Lower leg skin (tissue), 4 donors: ENCODE measurements around the gene ALX4. TPM values are rescaled to one million over a fixed set of nuclear protein-coding genes. Genes with fewer than 3 reads are reported as not detected.

Source experiments
- DNase-seq, 2 donors: peaks; one replicate each; pipeline ENCODE4 v3.0.0-alpha.2; 2019; ENCODE audit warnings: low spot score in 2 of 2
- H3K4me3 ChIP-seq: fragments of 200-600 bp; sonication (generic); 2 replicates; pipeline ENCODE4 v1.5.1; 2017; ENCODE audit warnings: mild to moderate bottlenecking, low read depth; ENCODE audit not compliant: poor library complexity, severe bottlenecking
- POLR2A ChIP-seq, 2 donors: fragments of 450-650 bp; IDR thresholded peaks; one replicate each; pipeline ENCODE4 v1.6.1; 2016 to 2017; ENCODE audit warnings: antibody characterized with exemption in 2 of 2, mild to moderate bottlenecking in 1 of 2, moderate library complexity in 1 of 2
- WGBS, 2 donors: methylation state at CpG; one replicate each; pipeline ENCODE4 v1.1.5; 2018; 5-methylcytosine and 5-hydroxymethylcytosine counted together
- intact Hi-C: fragments of 100-400 bp; cut with DNase I; formaldehyde crosslinking; loops from one replicate; pipeline ENCODE4 v1.15.0; 2023; ENCODE audit warnings: low total_unique reads
- total RNA-seq, 4 donors: library from RNA; depleted of rRNA; stranded (reverse); fragments of >200 nt; gene quantifications; one replicate each; pipeline ENCODE4 v1.1.0, GENCODE V29; 2016
- TF ChIP-seq, protein P1 (sequence below), 3 donors: fragments of 450-650 bp; IDR thresholded peaks; one replicate each; pipeline ENCODE4 v1.5.1; 2016; ENCODE audit warnings: antibody characterized with exemption in 3 of 3, mild to moderate bottlenecking in 3 of 3, moderate library complexity in 2 of 3

Gene ALX4
- total RNA-seq, 4 donors from 2014 or later = 0.04 to 1.7 (median 0.96) TPM; not detected in 1

DNA sequence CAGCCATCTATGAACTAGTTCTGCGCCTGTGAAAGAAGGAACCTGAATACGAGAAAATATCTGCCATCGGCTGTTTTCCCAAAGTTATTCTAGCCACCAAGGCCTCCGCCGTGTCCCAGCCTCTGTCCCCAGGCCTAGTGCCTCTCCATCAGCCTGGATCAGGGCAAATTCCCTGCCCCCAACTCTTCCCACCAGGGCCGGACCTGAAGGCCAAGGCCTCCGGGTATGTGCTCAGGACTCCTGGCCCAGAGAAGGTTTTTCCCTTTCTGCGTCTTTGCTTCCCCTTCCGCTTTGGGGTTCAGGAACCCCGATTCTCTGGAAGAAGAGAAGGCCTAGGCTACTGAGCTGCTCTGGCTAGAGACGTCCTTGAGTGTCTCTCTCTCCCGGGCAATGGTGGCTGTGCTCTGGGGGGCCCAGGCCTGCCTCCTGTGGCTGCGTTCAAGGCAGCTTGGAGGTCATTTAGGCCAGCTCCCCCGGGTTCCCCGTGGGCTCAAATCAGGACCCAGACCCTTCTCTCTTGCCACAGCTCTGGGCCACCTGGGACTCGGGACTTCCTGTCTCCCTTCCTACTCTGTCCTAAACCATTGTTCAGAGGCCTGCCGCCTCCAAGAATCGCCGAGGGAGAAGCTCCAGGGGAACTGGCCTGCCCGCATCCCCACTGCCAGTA lies 1.6 kb downstream of the ALX4 start:
- DNase-seq = no peak
- WGBS, 2 donors = 76 to 84% methylated on average over 20 of the region's 20 CpGs
- intact Hi-C loops = no loop called here
- H3K4me3 ChIP-seq = no peak overlapping the region
- TF ChIP-seq POLR2A (IDR thresholded peaks at IDR 0.05) = no peak
- TF ChIP-seq, protein P1, sequence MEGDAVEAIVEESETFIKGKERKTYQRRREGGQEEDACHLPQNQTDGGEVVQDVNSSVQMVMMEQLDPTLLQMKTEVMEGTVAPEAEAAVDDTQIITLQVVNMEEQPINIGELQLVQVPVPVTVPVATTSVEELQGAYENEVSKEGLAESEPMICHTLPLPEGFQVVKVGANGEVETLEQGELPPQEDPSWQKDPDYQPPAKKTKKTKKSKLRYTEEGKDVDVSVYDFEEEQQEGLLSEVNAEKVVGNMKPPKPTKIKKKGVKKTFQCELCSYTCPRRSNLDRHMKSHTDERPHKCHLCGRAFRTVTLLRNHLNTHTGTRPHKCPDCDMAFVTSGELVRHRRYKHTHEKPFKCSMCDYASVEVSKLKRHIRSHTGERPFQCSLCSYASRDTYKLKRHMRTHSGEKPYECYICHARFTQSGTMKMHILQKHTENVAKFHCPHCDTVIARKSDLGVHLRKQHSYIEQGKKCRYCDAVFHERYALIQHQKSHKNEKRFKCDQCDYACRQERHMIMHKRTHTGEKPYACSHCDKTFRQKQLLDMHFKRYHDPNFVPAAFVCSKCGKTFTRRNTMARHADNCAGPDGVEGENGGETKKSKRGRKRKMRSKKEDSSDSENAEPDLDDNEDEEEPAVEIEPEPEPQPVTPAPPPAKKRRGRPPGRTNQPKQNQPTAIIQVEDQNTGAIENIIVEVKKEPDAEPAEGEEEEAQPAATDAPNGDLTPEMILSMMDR (IDR thresholded peaks at IDR 0.05) = no peak

GRCh38 chr11:44307340-44308099 lies 2.4 kb downstream of the ALX4 start:
- DNase-seq = no peak
- intact Hi-C loops = no loop called here
- no peak for TF ChIP-seq POLR2A (IDR thresholded peaks at IDR 0.05)
- TF ChIP-seq, protein P1 (IDR thresholded peaks at IDR 0.05) = no peak
- H3K4me3 ChIP-seq = no peak overlapping the region
- WGBS, 2 donors = 82 to 91% methylated on average over 10 of the region's 10 CpGs

GRCh38 chr11:44306918-44307244 lies 3.1 kb downstream of the ALX4 start:
- intact Hi-C loops = no loop called here
- no peak for DNase-seq
- WGBS, 2 donors = 70 to 80% methylated on average over 2 to 4 of the region's 7 CpGs

DNA sequence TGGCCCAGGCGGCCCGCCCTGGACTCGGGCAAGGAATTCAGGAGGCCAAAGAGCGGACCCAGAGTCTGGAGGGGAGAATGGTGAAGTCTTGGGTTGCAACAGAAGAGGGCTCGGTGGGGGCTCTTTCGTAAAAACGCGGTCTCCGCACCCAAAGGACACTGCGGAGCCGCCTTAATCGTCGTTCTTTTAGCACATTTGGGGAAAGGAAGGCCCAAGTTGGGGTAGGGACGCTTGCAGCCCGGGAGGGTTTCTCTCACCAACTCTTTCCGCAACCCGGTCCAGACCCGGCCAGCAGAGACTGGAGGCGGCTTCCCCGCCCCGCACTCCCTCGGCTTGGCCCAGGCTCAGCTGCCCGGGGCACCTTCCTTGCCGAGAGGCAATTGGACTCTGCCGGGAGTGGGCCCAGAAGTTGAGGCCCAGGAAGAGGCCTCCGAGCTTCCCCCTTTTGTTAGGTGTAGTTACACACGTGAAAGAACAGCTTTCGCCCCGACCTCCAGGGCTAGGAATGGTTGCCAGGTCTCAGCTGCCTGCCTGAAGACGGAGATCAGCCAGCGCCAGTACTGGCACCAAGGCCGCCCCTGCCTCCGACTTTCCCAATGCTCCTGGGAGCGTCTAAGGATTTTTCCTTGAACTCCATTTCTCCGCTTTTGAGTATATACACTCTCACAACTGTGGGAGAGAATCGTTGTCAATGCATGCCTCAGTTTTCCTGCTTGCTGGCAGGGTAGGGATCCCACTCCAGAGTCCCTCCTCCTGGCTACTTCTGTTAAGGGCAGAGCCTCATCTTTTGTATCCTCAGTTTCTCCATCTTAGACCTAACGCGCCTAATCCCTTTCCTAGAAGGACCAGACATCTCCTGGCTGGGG lies 3.7 kb downstream of the ALX4 start:
- intact Hi-C loops = no loop called here
- peak overlapping the region; percentile 18 for H3K4me3 ChIP-seq
- DNase-seq = no peak
- WGBS, 2 donors = 45 to 51% methylated on average over 33 to 38 of the region's 38 CpGs
- no peak for TF ChIP-seq POLR2A (IDR thresholded peaks at IDR 0.05)

More at GRCh38 chr11:44306918-44307244, 3.1 kb downstream of the ALX4 start:
- no peak overlapping the region for H3K4me3 ChIP-seq
- no peak for TF ChIP-seq POLR2A (IDR thresholded peaks at IDR 0.05)

- no peak for TF ChIP-seq POLR2A (IDR thresholded peaks at IDR 0.05)
- TF ChIP-seq, protein P1 (IDR thresholded peaks at IDR 0.05) = no peak
- peak overlapping the region; percentile 18 for H3K4me3 ChIP-seq
- DNase-seq = no peak
- intact Hi-C loops = no loop called here
- 13% methylated on average over 40 to 41 of the region's 41 CpGs for WGBS, 2 donors
These were observed 4.4 kb downstream of the ALX4 start for GRCh38 chr11:44305470-44306051.

GRCh38 chr11:44305026-44305469 lies 4.9 kb downstream of the ALX4 start:
- H3K4me3 ChIP-seq = no peak overlapping the region
- intact Hi-C loops = no loop called here
- WGBS, 2 donors = 18 to 26% methylated on average over 10 of the region's 10 CpGs
- DNase-seq = no peak
- TF ChIP-seq POLR2A (IDR thresholded peaks at IDR 0.05) = no peak
- TF ChIP-seq, protein P1 (IDR thresholded peaks at IDR 0.05) = no peak
